HG02840 (cell line): ENCODE measurements around the gene DISP1.

Experiments used
- ATAC-seq: cut with Tn5 transposase; IDR thresholded peaks from one replicate; pipeline ENCODE4 v1.9.1; 2021; ENCODE audit warnings: mild to moderate bottlenecking, moderate library complexity, moderate number of reproducible peaks; ENCODE audit not compliant: unreplicated experiment, low FRiP score

Gene DISP1, protein sequence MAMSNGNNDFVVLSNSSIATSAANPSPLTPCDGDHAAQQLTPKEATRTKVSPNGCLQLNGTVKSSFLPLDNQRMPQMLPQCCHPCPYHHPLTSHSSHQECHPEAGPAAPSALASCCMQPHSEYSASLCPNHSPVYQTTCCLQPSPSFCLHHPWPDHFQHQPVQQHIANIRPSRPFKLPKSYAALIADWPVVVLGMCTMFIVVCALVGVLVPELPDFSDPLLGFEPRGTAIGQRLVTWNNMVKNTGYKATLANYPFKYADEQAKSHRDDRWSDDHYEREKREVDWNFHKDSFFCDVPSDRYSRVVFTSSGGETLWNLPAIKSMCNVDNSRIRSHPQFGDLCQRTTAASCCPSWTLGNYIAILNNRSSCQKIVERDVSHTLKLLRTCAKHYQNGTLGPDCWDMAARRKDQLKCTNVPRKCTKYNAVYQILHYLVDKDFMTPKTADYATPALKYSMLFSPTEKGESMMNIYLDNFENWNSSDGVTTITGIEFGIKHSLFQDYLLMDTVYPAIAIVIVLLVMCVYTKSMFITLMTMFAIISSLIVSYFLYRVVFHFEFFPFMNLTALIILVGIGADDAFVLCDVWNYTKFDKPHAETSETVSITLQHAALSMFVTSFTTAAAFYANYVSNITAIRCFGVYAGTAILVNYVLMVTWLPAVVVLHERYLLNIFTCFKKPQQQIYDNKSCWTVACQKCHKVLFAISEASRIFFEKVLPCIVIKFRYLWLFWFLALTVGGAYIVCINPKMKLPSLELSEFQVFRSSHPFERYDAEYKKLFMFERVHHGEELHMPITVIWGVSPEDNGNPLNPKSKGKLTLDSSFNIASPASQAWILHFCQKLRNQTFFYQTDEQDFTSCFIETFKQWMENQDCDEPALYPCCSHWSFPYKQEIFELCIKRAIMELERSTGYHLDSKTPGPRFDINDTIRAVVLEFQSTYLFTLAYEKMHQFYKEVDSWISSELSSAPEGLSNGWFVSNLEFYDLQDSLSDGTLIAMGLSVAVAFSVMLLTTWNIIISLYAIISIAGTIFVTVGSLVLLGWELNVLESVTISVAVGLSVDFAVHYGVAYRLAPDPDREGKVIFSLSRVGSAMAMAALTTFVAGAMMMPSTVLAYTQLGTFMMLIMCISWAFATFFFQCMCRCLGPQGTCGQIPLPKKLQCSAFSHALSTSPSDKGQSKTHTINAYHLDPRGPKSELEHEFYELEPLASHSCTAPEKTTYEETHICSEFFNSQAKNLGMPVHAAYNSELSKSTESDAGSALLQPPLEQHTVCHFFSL (N-terminal part only)

DNA sequence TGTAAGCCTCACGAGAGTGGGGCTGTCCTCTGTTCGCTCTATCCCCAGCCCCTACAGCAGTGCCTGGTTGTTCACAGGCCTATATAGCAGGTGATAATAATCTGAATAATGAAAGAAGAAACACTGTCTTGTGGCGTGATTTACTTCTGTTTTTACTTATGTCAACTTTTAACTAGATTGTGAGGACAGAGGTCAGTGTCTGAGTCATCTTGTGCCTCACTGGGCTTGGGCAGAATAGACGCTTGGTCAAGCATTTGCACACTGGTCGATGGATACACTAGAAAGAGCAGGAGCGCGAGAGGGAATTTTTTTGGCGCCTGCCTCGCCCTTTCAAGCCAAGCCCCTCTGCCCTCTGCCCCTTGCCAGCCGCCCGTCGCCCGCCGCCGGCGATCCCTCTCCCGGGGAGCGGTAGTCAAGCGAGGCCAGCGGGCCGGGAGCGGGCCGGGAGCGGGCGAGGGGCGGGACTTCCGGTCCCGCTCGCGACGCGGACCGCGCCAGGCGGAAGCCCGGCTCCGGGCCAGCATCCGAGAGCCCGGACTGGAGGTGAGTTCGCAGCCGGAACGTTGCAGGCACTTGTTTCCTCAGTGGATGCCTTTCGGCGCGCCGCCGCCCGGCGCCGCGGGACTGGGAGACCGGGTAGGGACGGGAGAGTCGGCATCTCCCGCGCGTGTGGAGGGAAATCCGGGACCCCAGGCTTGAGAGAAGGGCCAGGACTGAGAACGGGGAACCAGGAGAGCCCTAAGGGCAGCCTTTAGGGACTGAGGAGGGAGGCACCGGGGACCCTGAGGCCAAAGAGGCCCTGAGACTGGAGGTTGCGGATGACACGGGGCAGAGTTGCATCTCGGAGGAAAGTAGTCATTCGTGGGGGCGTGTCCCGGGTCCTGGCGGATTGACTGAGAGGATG, at the start of gene DISP1:
TSS of gene DISP1 (plus strand) at position 504 of the 904 bp plus-strand sequence. CDS start 127,785 bp downstream, outside the sequence.
- ATAC-seq = peak; percentile 88

DNA sequence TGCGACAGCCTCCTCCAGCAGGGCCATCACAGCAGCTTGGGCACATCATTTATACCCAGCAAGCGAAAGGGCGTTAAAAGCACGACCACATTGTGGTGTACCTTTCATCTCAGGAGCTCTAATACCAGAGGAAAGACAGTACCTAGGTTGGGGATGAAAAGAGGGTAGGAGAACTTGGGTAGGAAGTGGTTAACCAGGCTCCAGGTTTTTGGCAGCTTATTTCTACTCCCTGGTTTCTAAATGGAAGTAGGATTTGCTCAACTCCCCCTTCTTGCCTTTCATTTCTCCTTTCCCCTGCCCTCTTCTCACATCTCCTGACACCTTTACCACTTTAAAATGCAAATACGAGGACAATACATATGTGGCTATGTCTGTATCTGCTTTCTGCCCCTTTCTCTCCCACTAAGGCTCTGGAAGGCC, 47.7 kb upstream of the DISP1 start:
- ATAC-seq = no peak

DNA sequence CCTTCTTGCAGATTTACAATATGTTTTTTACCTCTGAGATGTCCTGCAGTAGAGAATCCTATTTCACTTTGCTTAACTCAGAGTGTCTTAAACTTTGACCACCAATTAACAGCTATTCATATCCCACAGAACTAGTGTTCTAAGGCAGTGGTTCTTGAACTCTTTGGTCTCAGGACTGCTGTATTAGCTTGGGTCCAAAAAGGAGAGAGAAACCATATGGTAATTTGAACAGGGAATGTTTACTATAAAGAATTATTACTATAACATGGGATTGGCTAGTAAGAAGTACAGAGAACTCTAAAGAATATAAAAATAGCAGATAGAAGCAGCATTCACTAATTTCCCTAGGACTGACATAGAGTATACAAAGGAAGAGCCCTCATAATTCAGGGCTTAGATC, 46.2 kb upstream of the DISP1 start:
- ATAC-seq = no peak

DNA sequence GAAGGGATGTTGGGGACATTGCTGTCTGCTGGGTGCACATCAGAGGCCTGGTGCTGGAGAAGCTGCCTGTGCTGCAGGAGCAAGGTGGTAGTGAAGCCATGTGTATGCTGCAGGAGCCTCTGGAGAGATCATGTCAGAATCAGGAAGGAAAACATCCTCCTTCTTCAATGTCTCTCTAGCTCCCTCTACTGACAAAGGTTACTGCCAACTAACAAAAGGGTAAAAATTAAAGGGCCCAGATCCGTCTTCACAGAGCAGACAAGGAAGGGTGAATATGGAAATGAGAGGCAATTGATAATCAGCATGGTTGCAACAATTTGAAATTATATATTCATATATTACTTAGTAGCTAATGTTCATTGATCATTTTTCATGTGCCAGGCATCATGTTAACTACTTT, 45.7 kb upstream of the DISP1 start:
- ATAC-seq = no peak

DNA sequence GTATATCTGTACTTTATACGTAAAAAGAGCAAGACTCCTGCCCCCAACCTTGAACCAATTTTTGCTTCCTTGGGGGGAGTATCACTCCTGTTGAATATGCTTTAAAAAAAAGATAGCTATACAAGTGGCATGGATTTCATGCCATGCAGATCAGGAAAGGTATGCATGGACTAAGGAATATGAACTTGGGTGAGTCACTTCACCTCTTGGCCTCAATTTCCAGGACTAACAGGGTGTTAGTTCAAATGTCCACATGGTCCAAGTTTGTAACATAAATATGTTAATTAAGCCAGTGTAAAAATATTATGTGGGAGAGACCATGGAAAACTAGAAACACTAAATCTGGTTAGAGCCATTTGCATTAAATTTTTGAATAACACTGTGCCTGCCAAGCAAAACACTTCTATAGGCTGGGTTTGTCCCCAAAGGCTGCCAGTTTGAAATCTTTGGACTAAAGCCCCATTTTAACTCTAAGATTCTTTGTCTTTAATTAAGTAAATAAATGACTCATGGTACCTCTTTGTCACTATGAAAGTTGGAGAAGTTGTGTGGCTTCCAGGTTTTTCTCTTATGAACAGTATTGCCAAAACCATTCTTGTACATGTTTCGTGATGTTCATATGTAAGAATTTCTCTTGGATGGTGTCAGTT, 44.7 kb upstream of the DISP1 start:
- ATAC-seq = no peak

DNA sequence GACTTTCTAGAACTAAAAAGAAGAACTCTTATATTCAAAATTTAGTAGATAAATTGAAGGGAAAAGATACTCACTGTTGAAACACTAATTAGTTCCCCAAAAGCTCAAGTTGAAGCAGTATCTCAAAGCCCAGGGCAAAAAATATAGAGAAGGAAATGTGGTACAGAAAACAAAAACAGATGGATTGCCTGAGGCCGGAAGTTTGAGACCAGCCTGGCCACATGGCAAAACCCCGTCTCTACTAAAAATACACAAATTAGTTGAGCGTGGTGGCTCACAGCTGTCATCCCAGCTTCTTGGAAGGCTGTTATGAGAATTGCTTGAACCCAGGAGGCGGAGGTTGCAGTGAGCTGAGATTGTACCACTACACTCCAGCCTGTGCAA, 41.9 kb upstream of the DISP1 start:
- ATAC-seq = no peak

DNA sequence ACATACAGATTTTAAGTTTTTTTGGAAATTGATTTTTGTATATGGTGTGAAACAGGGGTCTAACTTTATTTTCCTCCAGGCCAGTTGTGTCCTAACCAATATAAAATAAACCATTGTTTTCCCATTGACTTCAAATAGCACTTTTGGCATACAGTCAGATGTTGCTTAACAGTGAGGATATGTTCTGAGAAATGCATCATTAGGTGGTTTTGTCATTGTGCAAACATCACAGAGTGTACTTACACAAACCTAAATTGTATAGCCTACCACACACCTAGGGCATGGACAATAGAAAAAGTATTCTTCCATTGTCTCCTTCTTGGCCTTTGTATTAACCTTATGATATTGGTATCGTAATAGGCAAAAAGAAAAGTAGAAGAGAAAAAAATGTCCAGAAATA, 37.4 kb upstream of the DISP1 start:
- no peak for ATAC-seq

DNA sequence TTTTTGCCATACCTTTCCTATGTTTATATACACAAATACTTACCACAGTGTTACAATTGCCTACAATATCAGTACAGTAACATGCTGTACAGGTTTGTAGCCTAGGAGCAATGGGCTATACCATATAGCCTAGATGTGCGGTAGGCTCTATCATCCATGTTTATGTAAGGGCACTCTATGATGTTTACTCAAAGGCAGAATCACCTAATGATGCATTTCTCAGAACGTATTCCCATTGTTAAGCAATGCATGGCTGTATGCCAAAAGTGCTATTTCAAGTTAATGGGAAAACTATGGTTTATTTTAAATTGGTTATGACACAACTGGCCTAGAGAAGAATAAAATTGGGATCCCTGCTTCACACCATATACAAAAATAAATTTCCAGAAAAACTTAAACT, 36.9 kb upstream of the DISP1 start:
- ATAC-seq = no peak

DNA sequence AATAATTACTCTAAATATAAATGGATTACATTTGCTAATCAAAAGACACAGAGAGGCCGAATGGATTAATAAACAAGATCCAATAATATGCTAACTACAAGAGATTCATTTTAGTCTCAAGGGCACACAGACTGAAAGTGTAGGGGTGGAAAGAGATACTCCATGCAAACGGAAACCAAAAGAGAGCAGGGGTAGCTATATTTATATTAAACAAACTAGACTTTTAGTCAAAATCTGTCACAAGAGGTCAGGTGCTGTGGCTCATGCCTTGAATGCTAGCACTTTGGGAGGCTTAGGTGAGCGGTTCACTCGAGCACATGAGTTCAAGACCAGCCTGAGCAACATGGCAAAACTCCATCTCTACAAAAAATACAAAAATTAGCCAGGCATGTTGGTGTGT, 33.6 kb upstream of the DISP1 start:
- no peak for ATAC-seq

DNA sequence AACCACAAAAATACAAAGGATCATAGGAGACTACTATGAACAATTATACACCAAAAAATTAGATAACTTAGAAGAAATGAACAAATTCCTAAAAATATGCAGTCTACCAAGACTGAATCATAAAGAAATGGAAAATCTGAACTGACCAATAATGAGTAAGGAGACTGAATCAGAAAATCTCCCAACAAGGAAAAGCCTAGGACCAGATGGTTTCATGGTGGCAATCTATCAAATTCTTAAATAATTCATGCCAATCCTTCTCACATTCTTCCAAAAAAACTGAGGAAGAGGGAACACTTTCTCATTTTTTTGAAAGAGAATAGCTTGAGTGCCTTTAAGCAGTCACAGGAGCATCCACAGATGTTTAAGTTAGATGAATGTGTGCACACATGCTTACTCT, 31.8 kb upstream of the DISP1 start:
- no peak for ATAC-seq

DNA sequence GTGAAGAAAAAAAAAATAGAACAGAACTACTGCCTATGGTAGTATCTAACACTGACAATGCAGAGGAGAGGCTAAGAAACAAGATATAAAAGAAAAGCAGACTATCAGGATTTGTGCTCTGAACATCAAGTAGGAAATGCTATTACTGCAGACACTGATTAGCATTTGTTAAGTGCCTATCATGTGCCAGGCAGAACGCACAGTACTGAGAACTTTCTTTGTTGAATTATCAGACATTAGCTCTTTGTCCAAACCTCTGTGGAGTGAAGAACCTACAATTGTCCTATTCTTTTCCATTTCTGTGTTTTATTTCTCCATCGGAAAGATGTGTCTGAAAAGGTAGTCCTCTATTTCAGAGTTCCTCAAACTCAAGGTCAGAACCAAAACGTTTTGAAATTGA, 30.5 kb upstream of the DISP1 start:
- no peak for ATAC-seq

DNA sequence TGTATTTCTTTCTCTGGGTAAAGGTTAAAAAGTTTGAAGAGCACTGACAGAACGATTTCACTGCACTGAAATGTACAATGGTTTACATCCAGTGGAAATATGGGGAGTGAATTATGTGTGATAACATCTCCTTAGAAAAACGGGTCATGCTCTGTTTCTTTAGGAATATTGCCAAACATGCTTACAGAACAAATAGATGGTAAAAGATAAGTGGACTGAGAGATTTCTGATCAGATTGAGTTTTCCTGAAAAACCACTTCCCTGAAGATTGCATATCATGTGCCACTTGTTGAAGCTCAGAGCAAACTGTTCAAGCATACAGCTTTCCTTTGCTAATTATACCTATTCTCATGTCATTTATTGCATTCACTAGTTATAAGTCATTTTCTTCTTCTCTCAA, 29.9 kb upstream of the DISP1 start:
- ATAC-seq = no peak

DNA sequence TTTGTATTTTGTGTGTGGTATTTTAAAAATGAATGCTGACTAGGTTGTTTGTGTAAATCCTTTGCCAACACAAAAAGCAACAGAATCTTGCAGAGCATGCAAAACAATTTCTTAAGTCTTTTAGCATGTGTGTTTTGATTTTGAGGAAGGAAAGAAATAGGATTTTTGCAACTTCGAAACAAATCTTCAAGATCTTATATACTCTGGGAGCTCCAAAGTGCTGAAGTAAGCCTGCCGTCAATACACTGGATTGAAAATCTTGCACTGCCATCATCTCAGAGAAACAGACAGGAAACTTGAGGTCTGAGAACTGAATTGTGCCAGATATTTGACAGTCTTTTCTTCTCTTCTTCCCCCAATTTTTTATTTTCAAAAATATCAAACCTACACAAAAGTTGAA, 29.3 kb upstream of the DISP1 start:
- ATAC-seq = no peak

DNA sequence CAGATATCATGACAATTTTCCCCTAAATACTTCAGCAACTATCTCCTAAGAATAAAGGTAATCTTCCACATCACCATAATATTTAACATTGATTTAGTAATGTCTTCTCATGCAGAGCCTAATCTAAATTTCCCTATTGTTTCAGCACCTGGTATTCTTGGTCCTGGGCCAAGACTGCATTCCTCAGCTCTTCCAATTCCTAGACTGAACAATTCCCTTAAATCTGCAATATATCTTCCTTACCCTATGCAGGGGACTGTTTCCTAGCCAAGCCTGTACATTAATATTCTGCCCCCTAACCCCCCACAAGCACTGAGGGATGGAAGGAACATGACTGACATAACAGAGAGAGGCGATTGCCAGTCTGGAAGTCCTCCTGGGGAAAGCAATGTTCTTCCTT, 28.7 kb upstream of the DISP1 start:
- ATAC-seq = no peak

DNA sequence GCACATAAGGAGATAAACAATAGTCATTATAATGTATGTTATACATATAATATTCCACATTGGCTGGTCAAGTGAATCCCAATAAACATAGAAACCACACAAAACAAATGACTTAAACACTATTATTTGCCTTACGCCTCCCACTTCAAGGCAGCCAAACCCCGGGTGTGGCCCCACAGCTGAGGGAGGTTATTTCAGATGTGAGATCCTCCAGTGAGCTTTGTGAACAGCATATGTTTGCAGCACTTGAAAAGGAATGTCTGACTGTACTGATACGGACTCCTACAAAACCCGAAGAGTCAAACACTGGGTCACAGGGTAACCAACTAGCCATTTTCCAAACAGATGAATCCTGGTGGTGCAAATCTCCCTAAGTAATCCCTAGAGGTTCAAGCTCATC, 27.1 kb upstream of the DISP1 start:
- no peak for ATAC-seq

DNA sequence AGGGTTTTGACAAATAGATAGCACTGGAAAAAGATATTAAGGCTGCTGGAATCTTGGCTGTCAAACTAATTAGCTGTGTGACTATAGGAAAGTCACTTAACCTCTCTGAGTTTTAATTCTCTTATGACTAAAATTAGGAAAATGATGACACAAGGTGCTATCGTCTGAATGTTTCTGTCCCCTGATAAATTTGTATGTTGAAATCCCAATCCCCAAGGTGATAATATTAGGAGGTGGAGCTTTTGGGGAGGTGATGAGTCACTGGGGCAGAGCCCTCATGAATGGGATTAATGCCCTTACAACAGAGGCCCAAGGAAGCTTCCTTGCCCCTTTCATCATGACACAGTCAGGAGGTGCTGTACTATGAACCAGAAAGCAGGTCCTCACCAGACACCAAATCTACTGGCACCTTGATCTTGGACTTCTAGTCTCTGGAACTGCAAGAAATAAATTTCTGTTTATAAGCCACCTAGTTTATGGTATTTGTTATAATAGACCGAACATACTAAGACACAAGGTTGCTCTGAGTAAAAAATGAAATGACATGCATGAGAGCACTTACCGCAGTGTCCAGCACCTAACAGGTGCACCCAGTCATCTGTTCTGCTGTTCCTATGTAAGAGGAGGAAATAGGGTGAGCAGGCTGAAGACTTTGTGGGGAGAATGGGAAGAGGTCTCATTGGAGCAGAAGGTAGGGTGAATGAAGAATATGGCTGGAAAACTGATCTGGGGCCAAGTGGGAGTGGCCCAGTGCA, 26.3 kb upstream of the DISP1 start:
- no peak for ATAC-seq

DNA sequence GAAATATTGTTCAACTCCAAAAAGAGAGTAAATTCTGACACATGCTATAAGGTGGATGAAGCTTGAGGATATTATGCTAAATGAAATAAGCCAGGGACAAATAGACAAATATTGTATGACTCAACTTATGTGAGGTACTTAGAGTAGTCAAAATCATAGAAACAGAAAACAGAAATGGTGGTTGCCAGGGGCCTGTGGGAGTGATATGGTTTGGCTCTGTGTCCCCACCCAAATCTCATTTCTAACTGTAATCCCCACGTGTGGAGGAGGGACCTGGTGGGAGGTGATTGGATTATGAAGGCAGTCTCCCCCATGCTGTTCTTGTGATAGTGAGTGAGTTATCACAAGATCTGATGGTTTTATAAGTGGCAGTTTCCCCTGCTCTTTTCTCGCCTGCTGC, 24.7 kb upstream of the DISP1 start:
- ATAC-seq = no peak

DNA sequence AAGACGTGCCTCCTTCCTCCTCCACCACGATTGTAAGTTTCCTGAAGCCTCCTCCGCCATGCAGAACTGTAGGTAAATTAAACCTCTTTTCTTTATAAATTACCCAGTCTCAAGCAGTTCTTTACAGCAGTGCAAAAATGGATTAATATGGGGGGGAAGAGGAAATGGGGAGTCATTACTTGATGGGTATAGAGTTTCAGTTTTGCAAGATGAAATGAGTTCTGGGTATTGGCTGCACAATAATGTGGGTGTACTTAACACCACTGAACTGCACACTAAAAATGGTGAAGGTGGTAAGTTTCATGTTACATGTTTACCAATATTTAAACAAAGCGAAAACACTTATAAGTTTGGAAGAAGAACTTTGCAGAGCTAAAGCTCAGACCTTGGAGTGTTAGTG, 24.3 kb upstream of the DISP1 start:
- ATAC-seq = no peak
